ENCODE data around the gene DDN.

GRCh38 chr12:49026101-49026500 is 26.9 kb upstream of the DDN start:
- TF ChIP-seq CTCF (conservative IDR thresholded peaks at IDR 0.05), result no peak
- TF ChIP-seq ZFX (IDR thresholded peaks at IDR 0.05), result no peak
